ENCODE results near the gene GRK2.

The GRK2 gene

GRCh38 chr11:67271541-67272284 is 5.4 kb downstream of the GRK2 start:
- DNase-seq, result no peak

- no peak for DNase-seq
Observed at GRCh38 chr11:67272327-67273259, 6.3 kb downstream of the GRK2 start.

DNA sequence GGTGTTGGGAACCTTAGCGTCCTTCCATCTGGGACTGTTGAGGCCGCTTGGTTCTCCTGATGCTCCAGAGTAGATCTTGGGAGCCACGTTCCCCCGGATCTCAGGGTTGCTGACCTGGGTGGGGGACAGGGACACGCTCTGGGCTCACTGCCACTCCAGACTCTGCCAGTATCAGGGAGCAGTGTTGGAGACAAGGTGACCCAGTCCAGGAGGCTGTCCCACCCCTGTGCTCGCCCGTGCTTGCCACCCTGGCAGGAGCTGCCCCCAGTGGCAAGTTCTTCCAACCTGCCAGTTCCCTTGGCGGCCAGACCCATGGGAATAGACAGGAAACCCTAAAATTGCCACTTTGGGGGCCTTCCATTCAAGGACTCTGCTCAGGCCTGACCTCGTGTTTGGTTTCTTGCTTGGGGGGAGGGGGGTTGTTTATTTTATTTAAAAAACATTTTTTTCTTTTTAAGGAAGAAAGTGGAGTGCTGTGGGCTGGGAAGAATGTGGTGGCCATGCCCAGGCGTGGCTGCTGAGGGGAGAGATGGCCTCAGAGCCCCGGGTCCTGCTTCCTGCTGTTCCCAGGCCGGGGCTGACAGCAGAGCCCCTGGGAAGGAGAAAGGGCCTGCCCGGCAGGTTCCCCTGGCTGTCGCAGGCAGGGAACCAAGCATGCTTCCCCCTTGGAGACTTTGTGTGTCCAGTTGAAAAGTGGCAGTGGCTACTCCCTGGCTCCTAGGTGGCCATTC is 7.2 kb downstream of the GRK2 start:
- DNase-seq, result no peak

DNA sequence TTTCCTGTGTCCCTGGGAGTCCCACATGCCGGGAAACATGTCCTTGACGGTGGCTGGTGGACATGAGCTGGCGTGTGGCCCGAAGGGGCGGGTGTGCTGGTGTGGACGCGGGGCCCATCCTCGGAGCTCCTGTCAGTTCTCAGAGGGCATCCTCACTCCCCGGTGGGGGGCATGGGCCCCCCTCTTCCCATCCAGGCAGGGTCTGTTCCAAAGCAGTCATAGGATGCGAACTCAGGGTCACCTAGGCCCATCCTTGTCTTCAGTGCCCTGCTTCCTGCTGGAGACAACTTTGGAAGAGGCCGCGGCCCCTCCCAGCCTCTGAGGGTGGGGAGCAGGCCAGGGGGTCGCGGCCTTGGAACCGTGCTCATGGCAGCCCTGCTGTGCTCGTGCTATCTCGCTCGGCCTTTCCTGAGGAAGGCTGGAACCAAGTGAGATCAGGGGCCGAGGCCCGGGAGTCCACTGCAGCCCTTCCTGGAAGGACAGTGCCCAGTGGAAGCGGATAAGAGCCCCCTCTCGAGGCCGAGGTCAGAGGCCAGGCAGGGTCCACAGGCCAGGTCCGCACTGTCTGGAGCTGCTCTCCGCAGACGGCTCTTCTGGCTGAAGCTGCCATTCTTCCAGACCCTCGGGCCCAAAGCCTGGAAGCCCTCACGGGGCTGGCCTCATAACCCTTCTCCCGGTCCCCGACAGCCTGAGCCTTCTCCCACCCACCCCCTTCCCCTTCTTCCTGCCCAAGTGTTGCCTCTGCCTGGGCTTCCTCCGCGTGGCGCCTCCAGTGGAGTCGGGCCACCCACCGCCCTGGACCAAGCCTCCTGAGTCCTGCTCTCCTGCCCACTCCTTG is 8.7 kb downstream of the GRK2 start:
- DNase-seq, result no peak

- DNase-seq, result no peak
Observed at GRCh38 chr11:67275606-67276409, 9.5 kb downstream of the GRK2 start.

DNA sequence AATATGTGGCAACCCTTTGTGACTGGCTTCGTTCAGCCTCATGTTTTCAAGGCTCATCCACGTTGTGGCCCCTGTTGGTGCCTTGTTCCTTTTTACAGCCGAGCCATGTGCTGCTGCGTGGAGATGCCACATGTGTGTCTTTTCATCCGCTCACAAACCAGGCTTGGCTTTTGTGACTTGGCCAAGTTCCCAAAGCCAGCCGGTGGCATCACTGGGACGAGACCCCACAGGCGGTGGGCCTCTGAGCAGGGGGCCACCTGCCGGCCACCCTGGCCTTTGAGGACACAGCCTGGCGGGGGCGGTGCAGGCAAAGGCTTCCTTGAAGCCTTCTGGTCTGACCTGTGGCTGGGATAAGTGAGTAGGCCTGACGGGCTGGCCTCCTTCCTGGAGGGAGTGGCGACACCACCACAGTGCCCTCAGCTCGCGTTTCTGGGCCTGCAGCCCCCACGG is 10.5 kb downstream of the GRK2 start:
- no peak for DNase-seq

DNA sequence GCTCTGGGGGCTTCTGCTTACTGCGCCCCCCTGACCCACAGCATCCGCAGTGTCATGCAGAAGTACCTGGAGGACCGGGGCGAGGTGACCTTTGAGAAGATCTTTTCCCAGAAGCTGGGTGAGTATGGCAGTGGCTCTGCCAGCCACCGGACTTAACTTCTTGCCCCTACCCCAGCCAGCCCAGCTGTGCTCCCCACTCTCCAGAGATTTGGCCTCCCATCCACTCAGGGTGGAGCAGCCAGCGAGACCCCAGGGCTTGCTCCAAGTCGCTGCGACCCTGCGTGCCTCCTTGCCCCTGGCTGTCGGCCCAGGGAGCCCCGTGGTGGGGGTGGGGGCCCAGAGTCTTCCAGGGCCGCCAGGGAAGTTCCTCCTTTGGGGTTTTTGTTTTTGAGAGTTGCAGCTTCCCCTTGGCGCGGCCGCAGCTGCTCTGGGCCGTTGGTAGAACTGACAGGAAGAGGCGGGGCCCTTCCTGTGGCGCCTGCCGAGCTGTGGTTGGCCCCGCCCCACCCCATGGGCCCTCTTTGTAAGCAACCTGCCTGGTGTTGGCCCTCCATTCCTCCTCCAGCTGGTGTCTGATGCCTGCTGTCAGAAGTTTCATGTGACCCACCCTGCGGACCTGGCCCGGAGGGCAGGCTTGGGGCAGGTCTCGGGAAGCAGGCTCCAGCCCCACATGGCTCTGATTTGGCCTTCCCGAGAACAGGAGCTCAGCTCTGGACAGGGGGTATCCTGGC is 11.1 kb downstream of the GRK2 start:
- no peak for DNase-seq

DNA sequence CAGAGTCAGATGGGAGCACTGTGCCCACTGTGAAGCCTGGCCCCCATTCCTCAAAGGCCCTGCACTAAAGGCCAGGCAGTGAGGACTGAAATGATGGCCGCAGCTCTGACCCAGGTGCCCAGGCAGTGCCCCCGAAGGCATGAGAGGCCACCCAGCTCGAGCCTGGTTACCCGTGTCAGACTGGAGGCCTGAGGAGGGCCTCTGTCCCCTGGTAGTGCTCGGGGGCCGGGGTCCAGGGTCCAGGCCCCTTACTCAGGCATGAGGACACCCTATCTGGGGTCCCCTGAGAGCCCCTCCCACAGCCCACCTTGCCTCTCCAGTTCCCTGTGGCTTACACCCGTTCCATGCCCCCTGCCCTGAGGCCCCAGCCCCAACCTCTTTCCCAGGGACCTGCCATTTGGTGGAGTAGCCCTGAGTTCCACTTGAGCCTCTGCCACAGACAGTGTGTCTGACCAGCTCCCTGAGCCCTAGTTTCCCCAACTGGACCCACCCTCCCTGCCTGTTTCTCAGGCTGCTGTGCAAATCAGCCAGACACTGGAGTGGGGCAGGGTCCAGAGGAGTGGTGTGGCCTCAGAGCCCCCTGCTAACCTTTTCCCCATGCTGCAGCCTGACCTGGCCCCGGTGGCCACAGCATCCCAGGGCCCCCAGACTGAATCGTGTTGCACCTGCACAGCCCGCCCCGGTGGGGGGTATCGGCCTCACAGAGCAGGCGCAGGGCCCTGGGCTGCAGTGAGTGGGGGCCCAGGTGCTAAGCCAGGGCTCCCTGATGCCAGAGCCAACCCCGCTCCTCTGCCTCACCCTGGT is 12.1 kb downstream of the GRK2 start:
- no peak for DNase-seq

DNA sequence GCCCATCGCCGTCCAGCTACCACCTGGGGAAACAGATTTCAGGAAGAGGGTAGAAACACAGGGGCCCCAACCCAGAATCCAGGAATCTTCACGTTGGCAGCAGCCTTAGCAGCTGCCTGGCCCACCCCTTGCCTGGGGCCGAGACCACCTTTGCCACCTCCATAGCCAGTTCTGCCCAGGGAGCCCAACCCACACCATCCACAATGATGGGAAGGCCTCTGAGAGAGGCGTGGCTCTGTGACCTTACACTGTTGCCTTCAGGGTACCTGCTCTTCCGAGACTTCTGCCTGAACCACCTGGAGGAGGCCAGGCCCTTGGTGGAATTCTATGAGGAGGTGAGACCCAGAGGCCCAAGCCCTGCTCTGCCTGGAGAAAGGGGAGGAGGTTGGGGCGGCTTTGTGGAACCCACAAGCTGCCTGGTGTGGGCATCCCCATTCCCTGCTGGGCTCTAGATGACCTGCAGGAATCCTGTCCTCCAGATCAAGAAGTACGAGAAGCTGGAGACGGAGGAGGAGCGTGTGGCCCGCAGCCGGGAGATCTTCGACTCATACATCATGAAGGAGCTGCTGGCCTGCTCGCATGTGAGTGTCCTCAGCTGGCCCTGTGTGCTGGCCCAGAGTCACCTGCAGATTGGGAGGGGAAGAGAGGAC is 12.8 kb downstream of the GRK2 start:
- no peak for DNase-seq

GRCh38 chr11:67279589-67280340 is 13.5 kb downstream of the GRK2 start:
- DNase-seq, result no peak

DNA sequence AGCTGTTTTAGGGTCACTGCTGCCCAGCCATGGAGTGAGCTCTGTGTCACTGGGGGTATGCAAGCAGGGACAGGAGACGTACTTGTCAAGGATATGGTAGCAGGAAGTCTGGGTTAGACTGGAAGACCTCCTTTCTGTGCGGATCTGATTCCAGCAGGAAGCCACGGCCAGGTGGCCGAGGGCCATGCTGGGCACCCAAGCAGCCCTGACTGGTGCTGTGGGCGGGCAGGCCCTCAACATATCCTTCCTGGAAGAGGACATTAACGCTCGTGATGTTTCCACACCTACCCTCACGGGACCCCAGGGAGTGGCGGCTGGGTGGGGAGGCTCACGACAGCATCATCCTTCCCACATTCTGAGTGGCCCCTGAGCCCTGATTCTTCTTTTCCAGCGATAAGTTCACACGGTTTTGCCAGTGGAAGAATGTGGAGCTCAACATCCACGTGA is 14.1 kb downstream of the GRK2 start:
- DNase-seq, result no peak

- no peak for DNase-seq
Observed at GRCh38 chr11:67280788-67281551, 14.7 kb downstream of the GRK2 start.

GRCh38 chr11:67281552-67282150 is 15.4 kb downstream of the GRK2 start:
- DNase-seq, result no peak

GRCh38 chr11:67282155-67282875 is 16.0 kb downstream of the GRK2 start:
- DNase-seq, result no peak

DNA sequence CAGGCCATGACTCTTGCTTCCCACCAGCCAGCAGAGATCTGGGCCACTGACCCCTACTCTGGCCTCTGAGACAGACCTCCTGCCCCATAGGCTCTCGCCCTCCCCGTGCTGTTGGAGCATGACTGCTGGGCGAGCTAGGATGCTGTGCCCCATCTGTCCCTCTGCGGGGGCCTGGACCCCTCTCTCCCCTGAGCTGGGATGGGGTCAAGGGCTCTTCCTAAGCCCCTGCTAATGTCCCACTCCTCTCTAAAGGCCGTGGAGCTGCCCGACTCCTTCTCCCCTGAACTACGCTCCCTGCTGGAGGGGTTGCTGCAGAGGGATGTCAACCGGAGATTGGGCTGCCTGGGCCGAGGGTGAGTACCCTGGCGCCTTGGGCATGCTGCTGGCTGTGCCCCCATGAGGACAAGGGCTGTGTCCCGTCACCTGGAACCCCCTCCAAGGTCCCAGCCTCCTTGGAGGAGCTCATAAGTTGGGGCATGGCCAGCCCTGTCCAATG is 16.7 kb downstream of the GRK2 start:
- no peak for DNase-seq

DNA sequence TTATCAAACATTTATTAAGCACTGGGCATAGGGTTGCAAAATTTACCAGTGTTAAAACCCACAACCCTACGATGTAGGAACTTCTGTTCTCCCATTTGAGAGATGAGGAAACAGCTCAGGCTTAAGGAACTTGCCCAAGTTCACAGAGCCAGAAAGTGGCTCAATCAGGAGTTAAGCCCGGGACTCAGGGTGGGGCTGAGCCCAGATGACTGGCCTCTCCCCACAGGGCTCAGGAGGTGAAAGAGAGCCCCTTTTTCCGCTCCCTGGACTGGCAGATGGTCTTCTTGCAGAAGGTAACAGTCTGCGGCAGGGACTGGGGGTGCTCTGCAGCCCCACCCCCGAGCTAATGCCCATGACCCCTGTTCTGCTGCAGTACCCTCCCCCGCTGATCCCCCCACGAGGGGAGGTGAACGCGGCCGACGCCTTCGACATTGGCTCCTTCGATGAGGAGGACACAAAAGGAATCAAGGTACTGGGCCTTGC is 17.2 kb downstream of the GRK2 start:
- DNase-seq, result no peak
